SU-DHL-6 (cell line): ENCODE data around the gene TRIML1.

Experiments used
- EZH2phosphoT487 ChIP-seq: fragments of 200-600 bp; sonication (generic), shearing (Covaris generic); conservative IDR thresholded peaks from 2 replicates; pipeline ENCODE4 v1.6.1; 2018; ENCODE audit warnings: mild to moderate bottlenecking, antibody characterized with exemption, low read length, moderate library complexity, mixed read lengths
- TF ChIP-seq, protein P1 (sequence below): fragments of 200-600 bp; sonication (generic); IDR thresholded peaks from one replicate; pipeline ENCODE4 v1.5.1; 2017; ENCODE audit warnings: antibody characterized with exemption, mild to moderate bottlenecking, low read length, moderate library complexity; ENCODE audit not compliant: insufficient read depth, poor library complexity, severe bottlenecking

- TF ChIP-seq, protein P1, sequence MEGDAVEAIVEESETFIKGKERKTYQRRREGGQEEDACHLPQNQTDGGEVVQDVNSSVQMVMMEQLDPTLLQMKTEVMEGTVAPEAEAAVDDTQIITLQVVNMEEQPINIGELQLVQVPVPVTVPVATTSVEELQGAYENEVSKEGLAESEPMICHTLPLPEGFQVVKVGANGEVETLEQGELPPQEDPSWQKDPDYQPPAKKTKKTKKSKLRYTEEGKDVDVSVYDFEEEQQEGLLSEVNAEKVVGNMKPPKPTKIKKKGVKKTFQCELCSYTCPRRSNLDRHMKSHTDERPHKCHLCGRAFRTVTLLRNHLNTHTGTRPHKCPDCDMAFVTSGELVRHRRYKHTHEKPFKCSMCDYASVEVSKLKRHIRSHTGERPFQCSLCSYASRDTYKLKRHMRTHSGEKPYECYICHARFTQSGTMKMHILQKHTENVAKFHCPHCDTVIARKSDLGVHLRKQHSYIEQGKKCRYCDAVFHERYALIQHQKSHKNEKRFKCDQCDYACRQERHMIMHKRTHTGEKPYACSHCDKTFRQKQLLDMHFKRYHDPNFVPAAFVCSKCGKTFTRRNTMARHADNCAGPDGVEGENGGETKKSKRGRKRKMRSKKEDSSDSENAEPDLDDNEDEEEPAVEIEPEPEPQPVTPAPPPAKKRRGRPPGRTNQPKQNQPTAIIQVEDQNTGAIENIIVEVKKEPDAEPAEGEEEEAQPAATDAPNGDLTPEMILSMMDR = no peak
- no peak for TF ChIP-seq EZH2phosphoT487
Observed at GRCh38 chr4:188194421-188194820, 55.2 kb downstream of the TRIML1 start.
